Stimulated activated CD8-positive, alpha-beta memory T cell treated with anti-CD3 and anti-CD28 coated beads, Interleukin-7, amount 100 ng/mL, for 24 hours (primary cell): Measurements from ENCODE around the gene GLTP.
"Not testable (repeated sequence)": the region's sequence is repeated elsewhere in the genome, so short reads cannot be mapped to it uniquely, and the experiment has no call there.

Source experiments
- DNase-seq: peaks from one replicate; pipeline ENCODE4 v3.0.0-alpha.2; 2020; ENCODE audit warnings: low read depth

Gene GLTP

DNA sequence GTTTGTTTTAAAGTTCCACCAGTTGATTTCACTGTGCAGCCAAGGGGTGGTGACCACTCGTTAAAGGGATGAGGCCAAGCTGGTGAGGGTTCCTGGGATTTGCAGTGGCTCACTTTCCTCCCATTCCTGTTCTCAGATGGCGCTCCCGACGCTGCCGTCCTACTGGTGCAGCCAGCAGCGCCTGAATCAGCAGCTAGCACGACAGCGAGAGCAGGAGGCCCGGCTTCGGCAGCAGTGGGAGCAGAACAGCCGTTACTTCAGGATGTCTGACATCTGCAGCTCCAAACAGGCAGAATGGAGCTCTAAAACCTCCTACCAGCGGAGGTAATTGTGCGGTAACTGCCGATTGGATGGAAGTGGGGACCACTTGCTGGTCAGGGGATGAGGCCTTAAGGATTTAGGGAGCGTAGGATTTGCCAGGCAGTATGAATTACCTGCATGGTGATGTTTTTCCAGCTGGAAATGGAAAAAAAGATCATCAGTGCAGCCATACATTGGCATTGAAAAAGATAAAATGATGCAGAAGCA, 22.6 kb upstream of the GLTP start:
- no peak for DNase-seq

- no peak for DNase-seq
Measured at GRCh38 chr12:109900752-109901580, 20.6 kb upstream of the GLTP start.

DNA sequence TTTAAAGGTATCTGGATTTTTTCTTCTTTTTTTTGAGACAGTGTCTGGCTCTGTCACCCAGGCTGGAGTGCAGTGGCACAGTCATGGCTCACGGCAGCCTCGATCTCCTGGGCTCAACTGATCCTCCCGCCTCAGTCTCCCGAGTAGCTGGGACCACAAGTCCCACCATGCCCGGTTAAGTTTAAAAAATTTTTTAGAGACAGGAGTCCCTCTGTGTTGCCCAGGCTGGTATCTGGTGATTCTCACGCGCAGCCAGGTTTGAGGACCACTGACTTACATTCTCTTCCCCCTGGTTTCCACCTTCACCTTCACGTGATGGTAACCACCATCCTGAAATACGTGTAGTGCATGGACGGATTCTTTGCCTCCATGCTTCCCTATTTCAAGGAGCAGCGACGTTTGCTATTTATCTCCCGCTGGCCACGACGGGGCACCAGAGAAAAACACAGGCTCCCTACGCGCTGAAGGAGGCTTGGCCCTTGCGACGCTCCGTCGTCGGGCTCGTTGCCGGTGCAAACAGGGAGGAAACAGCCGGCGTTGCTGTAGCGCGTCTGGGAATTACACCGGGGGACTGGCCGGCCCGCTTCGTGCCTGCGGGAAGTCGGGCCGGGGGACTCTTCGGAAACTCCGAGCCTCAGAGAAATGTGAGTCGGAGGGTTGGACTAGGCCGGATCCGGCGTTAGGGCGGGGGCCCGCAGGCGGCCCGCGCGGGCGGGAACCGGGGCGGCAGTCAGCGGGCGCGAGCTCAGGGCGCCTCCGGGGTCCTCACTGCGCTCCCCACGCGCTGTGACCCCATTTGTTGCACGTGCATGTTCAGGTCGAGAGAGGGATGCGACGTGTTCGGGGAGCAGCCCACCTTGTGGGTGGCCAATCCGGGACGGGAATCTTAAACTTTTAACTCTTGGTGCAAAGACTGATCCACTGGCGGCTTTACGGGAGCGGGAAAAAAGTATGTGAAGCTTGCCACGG, 19.7 kb upstream of the GLTP start, which contains the start of gene TCHP:
Gene TCHP, plus strand, starts transcription at position 492 of the 969 bp plus-strand sequence. CDS start 2,753 bp downstream, outside the sequence.
- DNase-seq: peak; percentile 49

- not testable (repeated sequence) for DNase-seq
Measured at GRCh38 chr12:109899345-109899744, 19.0 kb upstream of the GLTP start.

- DNase-seq: no peak
Measured at GRCh38 chr12:109897029-109897428, 16.7 kb upstream of the GLTP start.

DNA sequence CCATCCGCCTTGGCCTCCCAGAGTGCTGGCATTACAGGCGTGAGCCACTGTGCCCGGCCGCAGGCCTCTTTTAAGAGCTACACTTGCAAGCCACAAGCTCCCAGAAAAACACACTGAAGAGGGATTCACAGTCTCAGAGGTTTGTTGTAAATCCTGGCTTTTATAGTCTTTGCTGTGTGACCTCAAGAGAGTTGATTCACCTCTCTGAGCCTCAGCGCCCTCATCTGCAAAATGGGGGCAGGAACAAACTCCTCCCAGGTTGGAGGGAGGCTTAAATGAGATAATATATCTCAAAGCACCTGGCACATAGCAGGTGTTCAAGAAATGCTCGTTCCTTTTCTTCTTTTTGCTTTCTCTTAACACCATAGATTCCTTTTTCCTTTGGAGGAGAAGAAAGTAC, 15.8 kb upstream of the GLTP start:
- no peak for DNase-seq

GRCh38 chr12:109894939-109895338, 14.6 kb upstream of the GLTP start:
- no peak for DNase-seq

DNA sequence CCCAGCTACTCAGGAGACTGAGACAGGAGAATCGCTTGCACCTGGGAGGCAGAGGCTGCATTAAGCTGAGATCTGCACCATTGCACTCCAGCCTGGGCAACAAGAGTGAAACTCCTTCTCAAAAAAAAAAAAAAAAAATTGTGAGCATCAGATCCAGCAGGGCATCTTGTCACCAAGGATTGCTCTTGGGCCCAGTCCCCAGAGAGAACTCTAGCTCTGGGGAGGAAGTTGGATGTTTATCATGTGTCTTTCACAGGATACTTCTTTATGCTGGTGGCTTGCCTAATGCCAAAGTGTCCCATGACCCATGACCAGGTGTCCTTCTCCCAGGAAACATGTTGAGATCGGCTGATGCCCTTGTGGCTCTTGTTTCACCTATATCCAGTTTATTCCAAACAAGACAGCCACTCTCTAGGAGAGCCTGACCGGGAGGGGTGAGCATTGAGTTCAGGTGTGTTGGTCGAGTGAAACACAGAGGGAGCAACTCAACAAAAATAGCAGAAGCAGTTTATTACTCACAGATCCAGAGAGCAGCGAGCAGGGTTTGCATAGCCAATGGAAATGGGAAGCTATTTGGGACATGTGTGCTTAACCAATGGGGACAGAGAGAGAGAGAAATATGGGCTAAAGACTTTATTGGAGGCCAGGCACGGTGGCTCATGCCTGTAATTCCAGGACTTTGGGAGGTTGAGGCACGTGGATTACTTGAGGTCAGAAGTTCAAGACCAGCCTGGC, 13.1 kb upstream of the GLTP start:
- no peak for DNase-seq

- no peak for DNase-seq
Measured at GRCh38 chr12:109892748-109893147, 12.4 kb upstream of the GLTP start.

- DNase-seq: no peak
Measured at GRCh38 chr12:109892165-109892715, 11.9 kb upstream of the GLTP start.

- DNase-seq: not testable (repeated sequence)
Measured at GRCh38 chr12:109891731-109892130, 11.4 kb upstream of the GLTP start.

DNA sequence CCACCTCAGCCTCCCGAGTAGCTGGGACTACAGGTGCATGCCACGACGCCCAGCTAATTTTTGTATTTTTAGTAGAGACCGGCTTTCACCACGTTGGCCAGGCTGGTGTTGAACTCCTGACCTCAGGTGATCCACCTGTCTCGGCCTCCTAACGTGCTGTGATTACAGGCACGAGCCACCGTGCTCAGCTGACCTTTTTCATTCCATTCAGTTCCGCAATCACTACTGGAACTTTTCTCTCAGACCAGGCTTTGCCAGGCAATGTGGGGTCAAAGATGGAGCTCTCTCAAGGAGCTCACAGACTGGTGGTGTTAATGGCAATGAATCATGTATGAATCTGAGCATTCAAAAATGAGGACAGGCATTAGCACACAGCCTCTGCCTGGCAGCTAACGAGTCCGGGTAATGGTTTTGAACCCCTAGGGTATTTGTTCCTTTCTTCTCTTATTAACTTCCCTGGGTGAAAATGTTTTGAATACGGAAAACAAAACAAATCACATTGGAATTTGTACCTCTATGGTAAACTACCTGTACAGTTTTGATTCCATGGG, 10.4 kb upstream of the GLTP start:
- DNase-seq: no peak

DNA sequence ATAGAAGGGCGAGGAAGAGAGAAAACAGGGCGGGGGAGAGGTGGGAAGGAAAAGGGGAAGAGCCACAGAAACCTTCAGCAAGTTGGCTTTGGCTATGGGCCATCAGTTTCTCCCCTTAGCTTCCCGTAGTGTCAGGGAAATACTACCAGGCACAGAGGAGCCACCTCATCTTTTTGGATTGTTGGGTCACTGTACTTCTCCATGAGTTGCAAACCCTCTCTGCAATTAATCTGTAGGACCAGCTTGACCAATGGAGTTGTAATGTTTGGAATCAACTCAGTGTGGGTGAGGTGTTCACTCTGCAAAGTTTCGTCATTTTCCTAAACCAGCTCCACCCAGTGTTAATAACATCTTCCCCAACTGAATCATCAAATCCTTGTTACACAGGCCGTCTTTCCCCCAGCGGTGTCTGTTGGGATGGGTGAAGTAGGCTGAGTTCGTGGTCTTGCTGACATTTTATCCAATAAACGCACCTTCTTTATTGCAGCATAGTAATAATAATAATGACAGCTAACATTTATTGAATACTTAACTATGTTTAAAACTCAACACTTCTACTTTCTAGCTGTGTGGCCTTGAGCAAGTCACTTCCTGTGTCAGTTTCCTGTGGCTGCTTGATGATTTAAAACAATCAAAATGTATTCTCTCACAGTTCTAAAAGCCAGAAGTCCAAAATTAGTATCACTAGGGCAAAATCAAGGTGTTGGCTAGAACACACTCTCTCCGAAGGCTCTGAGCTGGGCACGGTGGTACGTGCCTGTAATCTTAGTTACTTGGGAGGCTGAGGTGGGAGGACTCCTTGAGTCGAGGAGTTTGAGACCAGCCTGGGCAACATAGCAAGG, 8.1 kb upstream of the GLTP start:
- no peak for DNase-seq

DNA sequence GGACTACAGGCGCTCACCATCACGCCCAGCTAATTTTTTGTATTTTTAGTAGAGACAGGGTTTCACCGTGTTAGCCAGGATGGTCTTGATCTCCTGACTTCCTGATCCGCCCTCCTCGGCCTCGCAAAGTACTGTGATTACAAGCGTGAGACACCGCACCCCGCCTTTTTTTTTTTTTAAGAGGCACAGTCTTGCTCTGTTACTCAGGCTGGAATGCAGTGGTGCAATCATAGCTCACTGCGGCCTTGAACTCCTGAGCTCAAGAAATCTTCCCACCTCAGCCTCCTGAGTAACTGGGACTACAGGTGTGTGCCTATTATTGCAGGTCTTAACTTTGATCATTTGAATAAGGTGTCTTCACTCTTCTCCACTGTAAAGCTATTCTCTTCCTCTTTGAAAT, 5.3 kb upstream of the GLTP start:
- no peak for DNase-seq

DNA sequence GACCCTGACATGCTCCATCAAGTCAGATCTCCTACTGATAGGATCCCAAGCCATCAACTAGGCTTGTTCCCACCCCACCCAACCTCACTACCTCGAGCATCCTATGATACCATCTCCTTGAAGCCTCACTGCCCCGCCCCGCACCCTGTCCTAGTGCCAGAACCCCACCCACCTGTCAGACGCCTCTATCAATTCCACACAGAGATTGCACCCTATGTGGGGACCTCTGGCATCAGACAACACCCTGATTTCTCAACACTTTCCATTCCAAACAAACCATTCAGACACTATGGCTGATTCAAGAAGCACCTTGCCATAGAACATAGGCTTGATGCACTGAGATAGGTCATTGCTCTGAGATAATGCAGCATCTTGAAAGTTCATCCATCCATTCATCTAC, 3.1 kb upstream of the GLTP start:
- DNase-seq: no peak

- no peak for DNase-seq
Measured at GRCh38 chr12:109881752-109882151, 1.4 kb upstream of the GLTP start.

DNA sequence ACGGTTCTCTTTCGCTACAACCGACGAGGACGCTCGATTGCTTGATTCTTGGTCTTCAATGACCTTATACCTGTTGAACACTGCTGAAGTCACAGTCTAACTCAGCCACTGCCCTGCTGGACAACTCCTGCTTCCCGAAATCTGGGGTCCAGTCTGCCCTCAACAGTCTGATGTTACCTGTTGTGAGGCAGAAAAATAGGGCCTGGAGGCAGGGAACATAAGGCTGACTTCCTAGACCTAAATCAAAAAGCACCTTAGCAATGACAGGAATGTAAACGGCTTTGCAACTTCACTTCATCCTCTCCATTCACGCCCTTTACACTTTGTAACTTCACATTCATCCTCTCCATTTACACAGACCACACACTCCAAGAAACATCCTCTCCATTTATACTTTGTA, 597 bp upstream of the GLTP start:
- no peak for DNase-seq

DNA sequence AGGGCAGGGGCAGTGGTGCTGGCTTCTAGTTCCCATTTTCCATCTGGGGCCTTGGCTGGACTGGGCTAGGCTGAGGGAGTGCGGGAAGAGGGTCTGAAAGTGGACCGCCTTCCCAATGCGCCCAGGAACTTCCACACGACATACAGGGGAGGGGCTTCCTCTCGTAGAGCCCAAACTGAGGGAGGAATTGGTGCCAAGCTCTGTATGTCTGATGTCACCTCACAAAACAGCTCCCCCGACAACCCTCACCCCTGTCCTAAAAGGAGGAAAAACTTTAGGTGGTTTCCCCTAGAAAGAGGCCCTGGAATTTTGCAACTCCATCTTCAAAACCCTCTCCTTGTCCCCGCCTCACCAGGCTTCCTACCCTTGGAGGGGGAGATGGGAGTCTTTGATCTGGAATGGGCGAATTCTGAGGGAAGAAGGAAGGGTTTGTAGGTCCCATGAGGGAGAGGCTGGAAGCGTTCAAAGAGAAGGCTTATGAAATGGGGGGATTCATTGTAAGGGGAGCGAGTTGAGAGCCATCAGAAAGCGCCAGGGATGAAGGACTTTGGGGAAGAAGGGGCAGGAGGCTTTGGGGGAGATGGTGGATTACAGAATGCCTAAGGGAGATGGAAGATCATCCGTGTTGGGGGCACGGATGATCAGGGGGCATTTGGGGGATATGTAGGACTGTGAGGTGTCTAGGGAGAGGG, 844 bp downstream of the GLTP start:
- DNase-seq: no peak

GRCh38 chr12:109878749-109879148, 1.6 kb downstream of the GLTP start:
- no peak for DNase-seq

GRCh38 chr12:109878247-109878625, 2.1 kb downstream of the GLTP start:
- no peak for DNase-seq
